OCI-LY7 (cell line): ENCODE results near the gene GALNT17.

Experiments
- EZH2phosphoT487 ChIP-seq: fragments of 200-600 bp; sonication (generic); IDR thresholded peaks from 2 replicates; pipeline ENCODE4 v1.6.1; 2018; ENCODE audit warnings: low read depth, borderline replicate concordance, mild to moderate bottlenecking, mixed run types, antibody characterized with exemption, low read length, moderate library complexity, mixed read lengths
- TF ChIP-seq, protein P1 (sequence below): fragments of 200-600 bp; sonication (generic); conservative IDR thresholded peaks from 2 replicates; pipeline ENCODE4 v1.5.1; 2014; ENCODE audit warnings: mild to moderate bottlenecking, antibody characterized with exemption, low read length, moderate library complexity, mixed read lengths

DNA sequence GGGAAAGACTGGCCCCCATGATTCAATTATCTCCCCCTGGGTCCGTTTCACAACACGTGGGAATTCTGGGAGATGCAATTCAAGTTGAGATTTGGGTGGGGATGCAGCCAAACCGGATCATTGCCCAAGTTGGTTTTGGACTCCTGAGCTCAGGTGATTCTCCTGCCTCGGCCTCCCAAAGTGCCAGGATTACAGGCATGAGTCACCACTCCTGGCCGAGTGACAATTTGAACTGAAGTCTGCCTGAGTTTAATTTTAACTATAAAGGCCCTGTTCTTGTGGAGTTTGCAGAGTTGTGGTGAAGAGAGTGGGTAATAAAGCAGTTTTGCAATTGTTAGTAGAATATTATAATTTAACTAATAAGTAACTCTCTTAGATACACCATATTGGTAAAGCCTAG is 78.3 kb downstream of the GALNT17 start:
- TF ChIP-seq, protein P1, sequence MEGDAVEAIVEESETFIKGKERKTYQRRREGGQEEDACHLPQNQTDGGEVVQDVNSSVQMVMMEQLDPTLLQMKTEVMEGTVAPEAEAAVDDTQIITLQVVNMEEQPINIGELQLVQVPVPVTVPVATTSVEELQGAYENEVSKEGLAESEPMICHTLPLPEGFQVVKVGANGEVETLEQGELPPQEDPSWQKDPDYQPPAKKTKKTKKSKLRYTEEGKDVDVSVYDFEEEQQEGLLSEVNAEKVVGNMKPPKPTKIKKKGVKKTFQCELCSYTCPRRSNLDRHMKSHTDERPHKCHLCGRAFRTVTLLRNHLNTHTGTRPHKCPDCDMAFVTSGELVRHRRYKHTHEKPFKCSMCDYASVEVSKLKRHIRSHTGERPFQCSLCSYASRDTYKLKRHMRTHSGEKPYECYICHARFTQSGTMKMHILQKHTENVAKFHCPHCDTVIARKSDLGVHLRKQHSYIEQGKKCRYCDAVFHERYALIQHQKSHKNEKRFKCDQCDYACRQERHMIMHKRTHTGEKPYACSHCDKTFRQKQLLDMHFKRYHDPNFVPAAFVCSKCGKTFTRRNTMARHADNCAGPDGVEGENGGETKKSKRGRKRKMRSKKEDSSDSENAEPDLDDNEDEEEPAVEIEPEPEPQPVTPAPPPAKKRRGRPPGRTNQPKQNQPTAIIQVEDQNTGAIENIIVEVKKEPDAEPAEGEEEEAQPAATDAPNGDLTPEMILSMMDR = no peak
- no peak for TF ChIP-seq EZH2phosphoT487
